SK-N-SH treated with all-trans-retinoic acid at 6 μM for 48 hours (cell line): ENCODE data around the gene PRCP.
"Not testable (repeated sequence)": the region's sequence is repeated elsewhere in the genome, so short reads cannot be mapped to it uniquely, and the experiment has no call there.

Experiments used
- CREB5 ChIP-seq: fragments of 250-450 bp; sonication (Bioruptor Pico); IDR thresholded peaks from 2 replicates; pipeline ENCODE4 v1.5.1; 2020; ENCODE audit warnings: low read depth, mild to moderate bottlenecking, moderate library complexity
- OSR1 ChIP-seq: fragments of 250-450 bp; sonication (Bioruptor Pico); IDR thresholded peaks from 2 replicates; pipeline ENCODE4 v1.8.0; 2022; ENCODE audit warnings: moderate library complexity, mild to moderate bottlenecking, inconsistent platforms
- TCF4 ChIP-seq: fragments of 250-450 bp; sonication (Bioruptor Pico); IDR thresholded peaks from 2 replicates; pipeline ENCODE4 v1.8.0; 2021; ENCODE audit warnings: mild to moderate bottlenecking, moderate library complexity, borderline replicate concordance
- TSHZ2 ChIP-seq: fragments of 250-450 bp; sonication (Bioruptor Pico); IDR thresholded peaks from 2 replicates; pipeline ENCODE4 v1.5.0; 2020; ENCODE audit warnings: mild to moderate bottlenecking, moderate library complexity
- ZFP30 ChIP-seq: fragments of 450-650 bp; formaldehyde crosslinking; IDR thresholded peaks from 2 replicates; pipeline ENCODE4 v1.5.0; 2022; ENCODE audit warnings: mild to moderate bottlenecking, moderate library complexity

- not testable (repeated sequence) for TF ChIP-seq OSR1 (CRISPR knock-in tag); TSHZ2 (CRISPR knock-in tag); CREB5; TCF4 (CRISPR knock-in tag); ZFP30
Measured at GRCh38 chr11:82922396-82923173, 22.4 kb upstream of the PRCP start.
